HG02981 (cell line): ENCODE data around the gene ZNF385B.

Experiments used
- ATAC-seq: cut with Tn5 transposase; IDR thresholded peaks from one replicate; pipeline ENCODE4 v1.9.1; 2021; ENCODE audit warnings: mild to moderate bottlenecking, moderate library complexity; ENCODE audit not compliant: unreplicated experiment

Gene ZNF385B

GRCh38 chr2:179594268-179595112, 266.9 kb downstream of the ZNF385B start:
- no peak for ATAC-seq

- no peak for ATAC-seq
Measured at GRCh38 chr2:179593323-179593722, 268.1 kb downstream of the ZNF385B start.

- no peak for ATAC-seq
Measured at GRCh38 chr2:179592167-179592936, 269.1 kb downstream of the ZNF385B start.

- ATAC-seq: no peak
Measured at GRCh38 chr2:179591690-179592089, 269.7 kb downstream of the ZNF385B start.

GRCh38 chr2:179588486-179589145, 272.8 kb downstream of the ZNF385B start:
- ATAC-seq: no peak

GRCh38 chr2:179584760-179585159, 276.7 kb downstream of the ZNF385B start:
- no peak for ATAC-seq

GRCh38 chr2:179581605-179582004, 279.8 kb downstream of the ZNF385B start:
- no peak for ATAC-seq

GRCh38 chr2:179580378-179581146, 280.9 kb downstream of the ZNF385B start:
- no peak for ATAC-seq

- no peak for ATAC-seq
Measured at GRCh38 chr2:179579800-179580199, 281.6 kb downstream of the ZNF385B start.

GRCh38 chr2:179578171-179578916, 283.1 kb downstream of the ZNF385B start:
- ATAC-seq: no peak

GRCh38 chr2:179574061-179574519, 287.3 kb downstream of the ZNF385B start:
- ATAC-seq: no peak

GRCh38 chr2:179572544-179572943, 288.9 kb downstream of the ZNF385B start:
- ATAC-seq: no peak

- ATAC-seq: no peak
Measured at GRCh38 chr2:179571721-179572120, 289.7 kb downstream of the ZNF385B start.

GRCh38 chr2:179571252-179571651, 290.2 kb downstream of the ZNF385B start:
- no peak for ATAC-seq

GRCh38 chr2:179569831-179570233, 291.6 kb downstream of the ZNF385B start:
- no peak for ATAC-seq

- ATAC-seq: no peak
Measured at GRCh38 chr2:179565807-179566206, 295.6 kb downstream of the ZNF385B start.

- no peak for ATAC-seq
Measured at GRCh38 chr2:179562330-179562885, 299.0 kb downstream of the ZNF385B start.

GRCh38 chr2:179561702-179562101, 299.7 kb downstream of the ZNF385B start:
- no peak for ATAC-seq

- no peak for ATAC-seq
Measured at GRCh38 chr2:179560257-179560735, 301.1 kb downstream of the ZNF385B start.
